OCI-LY3 (cell line): ENCODE results near the gene CLIC1.

Source experiments
- H2AFZ ChIP-seq: fragments of 200-600, 300-600 bp; shearing (Covaris generic); 2 replicates; pipeline ENCODE4 v1.6.0; 2014; ENCODE audit warnings: antibody characterized with exemption, low read depth, low read length
- H3K27ac ChIP-seq: fragments of 200-600, 300-600 bp; sonication (generic); 2 replicates; pipeline ENCODE4 v1.5.1; 2014; ENCODE audit warnings: mild to moderate bottlenecking, low read length, moderate library complexity, mixed read lengths
- H3K27me3 ChIP-seq: fragments of 200-600, 300-600 bp; sonication (generic); 2 replicates; pipeline ENCODE4 v1.6.1; 2014; ENCODE audit warnings: low read depth, low read length, mixed read lengths
- H3K36me3 ChIP-seq: fragments of 200-600, 300-600 bp; sonication (generic); replicated peaks from 2 replicates; pipeline ENCODE3; 2014; ENCODE audit warnings: low read depth, low read length, mixed read lengths
- H3K4me1 ChIP-seq: fragments of 300-600, 200-600 bp; sonication (generic); 2 replicates; pipeline ENCODE4 v1.6.1; 2014; ENCODE audit warnings: low read length, mixed read lengths
- H3K4me2 ChIP-seq: fragments of 200-600, 300-600 bp; sonication (generic); 2 replicates; pipeline ENCODE4 v1.6.1; 2014; ENCODE audit warnings: low read length, mixed read lengths
- H3K4me3 ChIP-seq: fragments of 300-600, 200-600 bp; sonication (generic); 2 replicates; pipeline ENCODE4 v1.5.1; 2014; ENCODE audit warnings: antibody characterized with exemption, mild to moderate bottlenecking, low read length, moderate library complexity
- H3K79me2 ChIP-seq: fragments of 300-600, 200-600 bp; shearing (Covaris generic); 2 replicates; pipeline ENCODE4 v1.6.1; 2014; ENCODE audit warnings: mild to moderate bottlenecking, low read length, mixed read lengths
- H3K9ac ChIP-seq: fragments of 300-600, 200-600 bp; shearing (Covaris generic); 2 replicates; pipeline ENCODE4 v1.6.0; 2014; ENCODE audit warnings: mild to moderate bottlenecking, low read length, moderate library complexity
- H3K9me3 ChIP-seq: fragments of 200-600, 300-600 bp; shearing (Covaris generic); 2 replicates; pipeline ENCODE4 v1.6.1; 2014; ENCODE audit warnings: low read length, mixed read lengths; ENCODE audit not compliant: insufficient read depth
- H4K20me1 ChIP-seq: fragments of 200-600, 300-600 bp; sonication (generic); 2 replicates; pipeline ENCODE4 v1.6.1; 2016; ENCODE audit warnings: low read length, mixed read lengths; ENCODE audit not compliant: insufficient read depth
- EZH2phosphoT487 ChIP-seq: fragments of 200-600 bp; shearing (Covaris generic); IDR thresholded peaks from 2 replicates; pipeline ENCODE4 v1.6.1; 2018; ENCODE audit warnings: antibody characterized with exemption, mixed run types, low read depth
- TF ChIP-seq, protein P1 (sequence below): fragments of 200-600, 300-600 bp; sonication (generic); IDR thresholded peaks from 2 replicates; pipeline ENCODE4 v1.5.1; 2014; ENCODE audit warnings: antibody characterized with exemption, low read length, low read depth

The CLIC1 gene

DNA sequence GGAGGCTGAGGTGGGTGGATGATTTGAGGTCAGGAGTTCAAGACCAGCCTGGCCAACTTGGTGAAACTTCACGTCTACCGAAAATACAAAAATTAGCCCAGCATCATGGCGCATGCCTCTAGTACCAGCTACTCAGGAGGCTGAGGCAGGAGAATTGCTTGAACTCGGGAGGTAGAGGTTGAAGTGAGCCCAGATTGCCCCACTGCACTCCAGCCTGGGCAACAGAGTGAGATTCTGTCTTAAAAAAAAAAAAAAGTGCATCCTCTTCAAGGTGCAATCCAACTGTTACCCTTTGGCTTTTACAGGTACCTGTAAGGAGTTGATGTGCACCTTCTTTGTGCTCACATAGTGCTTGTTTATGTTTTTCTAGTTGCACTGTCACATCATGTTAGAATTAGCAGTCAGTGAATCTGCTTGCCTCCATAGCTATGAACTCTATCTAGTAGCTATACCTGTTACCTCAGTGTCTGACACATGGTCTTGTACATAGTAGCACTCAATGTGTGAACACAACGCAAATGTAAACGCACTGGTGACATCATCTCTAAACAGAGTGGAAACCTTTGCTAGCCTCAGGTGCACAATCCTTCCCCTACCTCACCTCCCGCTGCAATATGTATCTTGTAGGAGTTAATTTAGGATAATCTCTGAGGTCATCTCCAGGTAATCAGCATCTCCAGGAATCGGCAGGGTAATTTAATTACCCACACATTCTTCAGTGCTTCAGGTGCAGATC lies 13.1 kb upstream of the CLIC1 start:
- peaks cover 9% of the 10 kb centered on the region for H3K36me3 ChIP-seq
- TF ChIP-seq, protein P1, sequence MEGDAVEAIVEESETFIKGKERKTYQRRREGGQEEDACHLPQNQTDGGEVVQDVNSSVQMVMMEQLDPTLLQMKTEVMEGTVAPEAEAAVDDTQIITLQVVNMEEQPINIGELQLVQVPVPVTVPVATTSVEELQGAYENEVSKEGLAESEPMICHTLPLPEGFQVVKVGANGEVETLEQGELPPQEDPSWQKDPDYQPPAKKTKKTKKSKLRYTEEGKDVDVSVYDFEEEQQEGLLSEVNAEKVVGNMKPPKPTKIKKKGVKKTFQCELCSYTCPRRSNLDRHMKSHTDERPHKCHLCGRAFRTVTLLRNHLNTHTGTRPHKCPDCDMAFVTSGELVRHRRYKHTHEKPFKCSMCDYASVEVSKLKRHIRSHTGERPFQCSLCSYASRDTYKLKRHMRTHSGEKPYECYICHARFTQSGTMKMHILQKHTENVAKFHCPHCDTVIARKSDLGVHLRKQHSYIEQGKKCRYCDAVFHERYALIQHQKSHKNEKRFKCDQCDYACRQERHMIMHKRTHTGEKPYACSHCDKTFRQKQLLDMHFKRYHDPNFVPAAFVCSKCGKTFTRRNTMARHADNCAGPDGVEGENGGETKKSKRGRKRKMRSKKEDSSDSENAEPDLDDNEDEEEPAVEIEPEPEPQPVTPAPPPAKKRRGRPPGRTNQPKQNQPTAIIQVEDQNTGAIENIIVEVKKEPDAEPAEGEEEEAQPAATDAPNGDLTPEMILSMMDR, result no peak
- TF ChIP-seq EZH2phosphoT487, result no peak
- no peak overlapping the region for H3K4me3 ChIP-seq
- H3K4me1 ChIP-seq, result no peaks in the 10 kb centered on the region
- no peak overlapping the region for H3K4me2 ChIP-seq
- H3K27me3 ChIP-seq, result no peaks in the 10 kb centered on the region
- no peaks in the 10 kb centered on the region for H3K79me2 ChIP-seq
- H2AFZ ChIP-seq, result no peak overlapping the region
- H3K27ac ChIP-seq, result no peak overlapping the region
- no peak overlapping the region for H3K9ac ChIP-seq
- H4K20me1 ChIP-seq, result no peaks in the 10 kb centered on the region
- H3K9me3 ChIP-seq, result no peaks in the 10 kb centered on the region

DNA sequence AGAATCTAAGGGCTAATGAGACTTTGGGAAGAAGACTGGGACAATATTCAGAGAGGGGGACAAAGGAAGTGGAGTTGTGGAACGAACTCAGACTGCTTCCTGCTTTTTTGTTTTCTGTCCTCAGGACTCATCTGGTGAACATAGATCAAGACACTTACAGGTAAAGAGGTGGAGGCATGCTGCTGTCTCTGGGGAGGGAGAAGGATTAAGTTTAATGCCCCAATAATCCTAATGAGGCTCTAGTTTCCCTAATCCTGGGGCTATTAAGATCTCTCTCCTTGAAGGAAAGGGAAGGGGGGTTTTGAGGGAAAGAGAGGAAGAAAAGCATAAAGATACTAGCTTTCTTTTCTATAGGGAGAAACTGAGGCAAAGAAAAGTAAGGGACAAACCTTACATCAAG lies 8.1 kb upstream of the CLIC1 start:
- H3K27me3 ChIP-seq, result no peaks in the 10 kb centered on the region
- H3K4me3 ChIP-seq, result no peak overlapping the region
- H3K4me1 ChIP-seq, result peaks cover 4% of the 10 kb centered on the region; the same call in 1 of the 2 replicates
- no peak overlapping the region for H3K4me2 ChIP-seq
- no peaks in the 10 kb centered on the region for H4K20me1 ChIP-seq
- H3K27ac ChIP-seq, result no peak overlapping the region
- TF ChIP-seq, protein P1, result no peak
- TF ChIP-seq EZH2phosphoT487, result no peak
- H3K9ac ChIP-seq, result no peak overlapping the region
- peaks cover 15% of the 10 kb centered on the region for H3K79me2 ChIP-seq
- no peak overlapping the region for H2AFZ ChIP-seq
- H3K36me3 ChIP-seq, result peaks cover 30% of the 10 kb centered on the region
- no peaks in the 10 kb centered on the region for H3K9me3 ChIP-seq

DNA sequence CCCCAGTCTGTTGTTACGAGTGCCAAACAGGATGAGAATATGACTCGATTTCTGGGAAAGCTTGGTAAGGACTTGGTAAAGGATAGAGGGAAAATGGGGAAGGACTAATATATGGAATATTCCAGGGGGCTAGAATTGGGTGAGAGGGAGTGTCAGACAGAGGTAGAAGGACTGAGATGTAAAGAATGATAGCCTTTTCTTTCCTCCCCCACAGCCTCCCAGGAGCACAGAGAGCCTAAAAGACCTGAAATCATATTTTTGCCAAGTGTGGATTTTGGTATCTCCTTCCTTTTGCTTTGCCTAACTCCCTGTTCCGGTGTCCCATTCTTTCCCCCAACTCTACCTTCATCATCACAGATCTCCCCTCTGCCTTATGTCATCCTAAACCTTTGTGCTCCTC lies 6.6 kb upstream of the CLIC1 start:
- peaks cover 17% of the 10 kb centered on the region for H3K4me1 ChIP-seq
- peaks cover 30% of the 10 kb centered on the region for H3K36me3 ChIP-seq
- H3K4me2 ChIP-seq, result no peak overlapping the region
- peaks cover 15% of the 10 kb centered on the region for H3K79me2 ChIP-seq
- H4K20me1 ChIP-seq, result no peaks in the 10 kb centered on the region
- H2AFZ ChIP-seq, result no peak overlapping the region
- no peak for TF ChIP-seq EZH2phosphoT487
- no peak overlapping the region for H3K9ac ChIP-seq
- H3K4me3 ChIP-seq, result no peak overlapping the region
- no peaks in the 10 kb centered on the region for H3K9me3 ChIP-seq
- no peak overlapping the region for H3K27ac ChIP-seq
- no peaks in the 10 kb centered on the region for H3K27me3 ChIP-seq

DNA sequence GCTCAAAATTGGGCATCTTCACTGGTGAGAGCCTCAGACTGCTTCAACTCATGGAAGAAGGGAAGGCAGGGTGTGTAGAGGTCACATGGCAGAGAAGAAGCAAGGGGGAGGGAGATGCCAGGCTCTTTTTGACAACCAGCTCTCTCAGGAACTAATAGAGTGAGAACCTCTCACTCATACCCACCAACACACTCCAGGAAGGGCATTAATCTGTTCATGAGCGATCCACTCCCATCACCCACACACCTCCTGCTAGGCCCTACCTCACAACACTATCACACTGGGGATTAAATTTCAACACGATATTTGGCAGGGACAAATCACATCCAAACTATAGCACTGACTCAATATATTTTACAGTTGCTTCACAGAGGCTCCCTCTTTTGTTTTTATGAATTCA lies 5.5 kb upstream of the CLIC1 start:
- Histone ChIP-seq H3K27ac (no peak overlapping the region), H3K36me3 (peaks cover 26% of the 10 kb centered on the region), H3K79me2 (peaks cover 17% of the 10 kb centered on the region), H3K4me3 (no peak overlapping the region), H3K9ac (no peak overlapping the region), H2AFZ (no peak overlapping the region), H3K27me3 (no peaks in the 10 kb centered on the region), H3K4me2 (no peak overlapping the region), H3K4me1 (peaks cover 28% of the 10 kb centered on the region), H3K9me3 (no peaks in the 10 kb centered on the region), H4K20me1 (no peaks in the 10 kb centered on the region)
- TF ChIP-seq, protein P1, result no peak
- no peak for TF ChIP-seq EZH2phosphoT487
